HFF-Myc (cell line): ENCODE data around the gene LAMA5.

Experiments
- DNase-seq: peaks from one replicate; pipeline ENCODE4 v3.0.0-alpha.2; 2011; ENCODE audit warnings: low read depth; ENCODE audit errors: extremely low read depth
- H3K4me3 ChIP-seq: replicated peaks from 2 replicates; pipeline ENCODE4 v1.5.1; 2011; ENCODE audit warnings: low read depth, mild to moderate bottlenecking, control low read depth, low read length
- CTCF ChIP-seq: IDR thresholded peaks from 2 replicates; pipeline ENCODE4 v1.5.1; 2012; ENCODE audit warnings: mild to moderate bottlenecking, low read depth, low read length, control low read depth; ENCODE audit errors: missing control alignments

LAMA5 gene

GRCh38 chr20:62281161-62281933, 85.8 kb downstream of the LAMA5 start:
- DNase-seq: no peak
- no peak overlapping the region for H3K4me3 ChIP-seq
- TF ChIP-seq CTCF: no peak

GRCh38 chr20:62280303-62280702, 86.8 kb downstream of the LAMA5 start:
- no peak for TF ChIP-seq CTCF
- DNase-seq: no peak
- H3K4me3 ChIP-seq: no peak overlapping the region

- no peak for TF ChIP-seq CTCF
- no peak overlapping the region for H3K4me3 ChIP-seq
- DNase-seq: no peak
Measured at GRCh38 chr20:62277253-62277652, 89.9 kb downstream of the LAMA5 start.

- no peak for TF ChIP-seq CTCF
- no peak overlapping the region for H3K4me3 ChIP-seq
- no peak for DNase-seq
Measured at GRCh38 chr20:62276439-62276838, 90.7 kb downstream of the LAMA5 start.

GRCh38 chr20:62275219-62275618, 91.9 kb downstream of the LAMA5 start:
- DNase-seq: no peak
- TF ChIP-seq CTCF: no peak
- no peak overlapping the region for H3K4me3 ChIP-seq

- TF ChIP-seq CTCF: no peak
- H3K4me3 ChIP-seq: no peak overlapping the region
Measured at GRCh38 chr20:62274332-62274950, 92.7 kb downstream of the LAMA5 start.

More at GRCh38 chr20:62274332-62274950, 92.7 kb downstream of the LAMA5 start:
- DNase-seq: no peak
